Epithelial cell of proximal tubule (primary cell): ENCODE data around the gene PATZ1. TPM values are rescaled to one million over a fixed set of nuclear protein-coding genes. Genes with fewer than 3 reads are reported as not detected.

ENCODE experiments used
- DNase-seq: peaks from one replicate; pipeline ENCODE4 v3.0.0-alpha.2; 2011; ENCODE audit warnings: low read depth
- H3K4me3 ChIP-seq: 2 replicates; pipeline ENCODE4 v1.5.1; 2011; ENCODE audit warnings: low read depth, mild to moderate bottlenecking, low read length
- CTCF ChIP-seq: conservative IDR thresholded peaks from 2 replicates; pipeline ENCODE4 v1.5.1; 2012; ENCODE audit warnings: low read depth, mild to moderate bottlenecking, low read length
- total RNA-seq: library from RNA; depleted of rRNA; stranded (reverse); fragments of >200 nt; gene quantifications from 2 replicates; pipeline ENCODE4 v1.2.3, GENCODE V29; 2015

Gene PATZ1
- total RNA-seq, 1 donor from 2014 or later, result 30.8 TPM

GRCh38 chr22:31308181-31308580, 38.0 kb downstream of the PATZ1 start:
- no peak for TF ChIP-seq CTCF
- H3K4me3 ChIP-seq, result no peak overlapping the region

GRCh38 chr22:31305194-31305593, 41.0 kb downstream of the PATZ1 start:
- H3K4me3 ChIP-seq, result no peak overlapping the region
- no peak for DNase-seq
- TF ChIP-seq CTCF, result no peak

More at GRCh38 chr22:31308181-31308580, 38.0 kb downstream of the PATZ1 start:
- no peak for DNase-seq

- no peak overlapping the region for H3K4me3 ChIP-seq
- no peak for TF ChIP-seq CTCF
- DNase-seq, result no peak
Observed at GRCh38 chr22:31302537-31302936, 43.6 kb downstream of the PATZ1 start.

- no peak for DNase-seq
- no peak overlapping the region for H3K4me3 ChIP-seq
- TF ChIP-seq CTCF, result no peak
Observed at GRCh38 chr22:31302006-31302405, 44.1 kb downstream of the PATZ1 start.

- no peak for DNase-seq
- no peak for TF ChIP-seq CTCF
Observed at GRCh38 chr22:31300896-31301295, 45.2 kb downstream of the PATZ1 start.

GRCh38 chr22:31295831-31296657, 50.1 kb downstream of the PATZ1 start:
- no peak overlapping the region for H3K4me3 ChIP-seq
- DNase-seq, result no peak
- no peak for TF ChIP-seq CTCF

More at GRCh38 chr22:31300896-31301295, 45.2 kb downstream of the PATZ1 start:
- H3K4me3 ChIP-seq, result no peak overlapping the region

GRCh38 chr22:31295360-31295759, 50.8 kb downstream of the PATZ1 start:
- no peak overlapping the region for H3K4me3 ChIP-seq
- DNase-seq, result no peak
- TF ChIP-seq CTCF, result no peak
